DND-41 (cell line): Measurements from ENCODE around the gene PAPPA.

Source experiments
- ATAC-seq: fragments of 200-7000 bp; cut with Tn5 transposase; 3 replicates; pipeline ENCODE4 v1.9.1; 2021; ENCODE audit warnings: low read depth; ENCODE audit not compliant: insufficient read depth
- DNase-seq: peaks from one replicate; pipeline ENCODE4 v3.0.0-alpha.2; 2020
- H2AFZ ChIP-seq: 2 replicates; pipeline ENCODE4 v1.6.0; 2012; ENCODE audit warnings: low read depth, low read length
- H3K27ac ChIP-seq: 2 replicates; pipeline ENCODE4 v1.5.1; 2012; ENCODE audit warnings: low read length, inconsistent platforms
- H3K27me3 ChIP-seq: fragments of 200-600 bp; sonication (generic); 2 replicates; pipeline ENCODE4 v1.6.0; 2012; ENCODE audit warnings: low read length, mild to moderate bottlenecking, inconsistent platforms; ENCODE audit not compliant: insufficient read depth, poor library complexity
- H3K36me3 ChIP-seq: 2 replicates; pipeline ENCODE4 v1.5.1; 2012; ENCODE audit warnings: low read length, inconsistent platforms; ENCODE audit not compliant: insufficient read depth
- H3K4me1 ChIP-seq: 2 replicates; pipeline ENCODE4 v1.5.1; 2012; ENCODE audit warnings: mild to moderate bottlenecking, low read length; ENCODE audit not compliant: insufficient read depth
- H3K4me2 ChIP-seq: 2 replicates; pipeline ENCODE4 v1.6.0; 2012; ENCODE audit warnings: mild to moderate bottlenecking, moderate library complexity, low read length, inconsistent platforms; ENCODE audit not compliant: insufficient read depth
- H3K4me3 ChIP-seq, 2 experiments: fragments of 200-600 bp in 1 of 2; shearing (Covaris generic) in 1 of 2; 2 replicates each; pipeline ENCODE4 v1.5.1; 2012 to 2016; ENCODE audit warnings: inconsistent platforms in 2 of 2, low read length in 2 of 2, mild to moderate bottlenecking in 2 of 2, low read depth in 1 of 2, moderate library complexity in 1 of 2
- H3K79me2 ChIP-seq: 2 replicates; pipeline ENCODE4 v1.6.0; 2012; ENCODE audit warnings: low read length, inconsistent platforms; ENCODE audit not compliant: insufficient read depth
- H3K9ac ChIP-seq: 2 replicates; pipeline ENCODE4 v1.6.0; 2012; ENCODE audit warnings: low read depth, mild to moderate bottlenecking, inconsistent platforms, low read length, moderate library complexity
- H3K9me3 ChIP-seq: 2 replicates; pipeline ENCODE4 v1.5.1; 2012; ENCODE audit warnings: low read length, moderate library complexity, mild to moderate bottlenecking, inconsistent platforms; ENCODE audit not compliant: insufficient read depth, severe bottlenecking
- H4K20me1 ChIP-seq: 2 replicates; pipeline ENCODE4 v1.6.0; 2012; ENCODE audit warnings: low read length; ENCODE audit not compliant: insufficient read depth
- CTCF ChIP-seq: IDR thresholded peaks from 2 replicates; pipeline ENCODE4 v1.5.1; 2012; ENCODE audit warnings: borderline replicate concordance, low read length, moderate library complexity, mild to moderate bottlenecking; ENCODE audit not compliant: poor library complexity, severe bottlenecking; ENCODE audit errors: extremely low read depth
- EZH2 ChIP-seq: IDR thresholded peaks from 3 replicates; pipeline ENCODE4 v1.6.1; 2012; ENCODE audit warnings: borderline replicate concordance, low read depth, mild to moderate bottlenecking, moderate library complexity, low read length, inconsistent platforms; ENCODE audit not compliant: severe bottlenecking

The PAPPA gene

GRCh38 chr9:116165912-116166311 lies 12.3 kb downstream of the PAPPA start:
- no peak overlapping the region for H2AFZ ChIP-seq
- H3K27me3 ChIP-seq, result peaks cover 2% of the 10 kb centered on the region
- TF ChIP-seq EZH2 (no peak), CTCF (no peak)
- no peaks in the 10 kb centered on the region for H3K36me3 ChIP-seq
- H3K9ac ChIP-seq, result no peak overlapping the region
- no peaks in the 10 kb centered on the region for H3K79me2 ChIP-seq
- H3K4me1 ChIP-seq, result no peaks in the 10 kb centered on the region
- no peak overlapping the region for H3K4me3 ChIP-seq
- DNase-seq (no peak), ATAC-seq (no peak)
- H4K20me1 ChIP-seq, result no peaks in the 10 kb centered on the region
- H3K9me3 ChIP-seq, result no peaks in the 10 kb centered on the region
- H3K27ac ChIP-seq, result no peak overlapping the region
- no peak overlapping the region for H3K4me2 ChIP-seq

- H4K20me1 ChIP-seq, result no peaks in the 10 kb centered on the region
- DNase-seq, result no peak
- H3K27ac ChIP-seq, result no peak overlapping the region
- H3K36me3 ChIP-seq, result no peaks in the 10 kb centered on the region
- H3K4me2 ChIP-seq, result no peak overlapping the region
- no peak overlapping the region for H2AFZ ChIP-seq
- ATAC-seq, result no peak
- H3K27me3 ChIP-seq, result no peaks in the 10 kb centered on the region
- no peaks in the 10 kb centered on the region for H3K9me3 ChIP-seq
- H3K4me1 ChIP-seq, result no peaks in the 10 kb centered on the region
- TF ChIP-seq CTCF, result peak; percentile 11
- TF ChIP-seq EZH2, result no peak
- no peak overlapping the region for H3K4me3 ChIP-seq
- H3K79me2 ChIP-seq, result no peaks in the 10 kb centered on the region
- H3K9ac ChIP-seq, result no peak overlapping the region
Measured at GRCh38 chr9:116166713-116167112, 13.1 kb downstream of the PAPPA start.

GRCh38 chr9:116168231-116168630 lies 14.6 kb downstream of the PAPPA start:
- H3K27ac ChIP-seq, result no peak overlapping the region
- H3K4me2 ChIP-seq, result no peak overlapping the region
- no peak for ATAC-seq

More at GRCh38 chr9:116168231-116168630, 14.6 kb downstream of the PAPPA start:
- DNase-seq, result no peak
- no peak overlapping the region for H2AFZ ChIP-seq
- no peak overlapping the region for H3K4me3 ChIP-seq
- H4K20me1 ChIP-seq, result no peaks in the 10 kb centered on the region
- H3K9me3 ChIP-seq, result no peaks in the 10 kb centered on the region
- H3K79me2 ChIP-seq, result no peaks in the 10 kb centered on the region
- H3K9ac ChIP-seq, result no peak overlapping the region
- no peaks in the 10 kb centered on the region for H3K4me1 ChIP-seq
- no peaks in the 10 kb centered on the region for H3K27me3 ChIP-seq
- TF ChIP-seq CTCF, result no peak
- no peak for TF ChIP-seq EZH2
- H3K36me3 ChIP-seq, result no peaks in the 10 kb centered on the region
